ENCODE results near the gene WDR88.
A peak's percentile ranks its signal among the peaks of the same experiment; 100 is the strongest.

The WDR88 gene

GRCh38 chr19:33132021-33132420, at the start of gene WDR88:
Gene WDR88 (plus strand): TSS chr19:33132114. CDS start chr19:33132170, 56 bp downstream.
- no peak for FAIRE-seq
- no peak for DNase-seq (ENCODE audit: extremely low spot score, insufficient read length, low read depth)

DNA sequence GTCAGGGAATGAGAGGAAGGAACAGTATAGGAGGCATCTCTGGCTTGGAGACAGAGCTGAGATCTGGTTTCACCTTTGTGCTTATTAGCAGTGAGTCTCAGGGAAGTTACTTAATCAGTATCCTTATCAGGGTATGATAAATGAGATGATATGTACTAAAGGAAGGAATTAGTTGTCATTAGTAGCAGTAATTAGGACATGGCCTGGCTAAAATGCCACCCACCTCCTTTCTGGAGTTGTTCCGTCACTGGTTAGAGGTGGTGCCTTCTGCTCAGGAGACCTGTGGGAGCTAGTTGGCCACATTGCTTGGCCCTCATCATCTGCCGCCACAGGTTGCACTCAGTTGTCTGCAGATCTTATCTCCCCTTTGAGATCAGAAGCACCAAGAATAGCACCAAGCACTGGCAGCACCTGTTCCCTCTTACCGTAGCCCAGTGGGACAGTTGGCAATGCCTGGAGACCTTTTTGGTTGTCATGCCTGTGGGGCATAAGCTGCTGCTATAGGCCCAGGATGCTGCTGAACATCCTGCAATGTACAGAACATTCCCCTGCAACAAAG, 46.3 kb upstream of the WDR88 start:
- FAIRE-seq, result no peak
- DNase-seq (ENCODE audit: extremely low spot score, insufficient read length, low read depth), result no peak

GRCh38 chr19:33086955-33087354, 45.0 kb upstream of the WDR88 start:
- DNase-seq (ENCODE audit: extremely low spot score, insufficient read length, low read depth) (no peak), FAIRE-seq (no peak)

GRCh38 chr19:33089010-33089409, 42.9 kb upstream of the WDR88 start:
- DNase-seq (ENCODE audit: extremely low spot score, insufficient read length, low read depth) (no peak), FAIRE-seq (no peak)

DNA sequence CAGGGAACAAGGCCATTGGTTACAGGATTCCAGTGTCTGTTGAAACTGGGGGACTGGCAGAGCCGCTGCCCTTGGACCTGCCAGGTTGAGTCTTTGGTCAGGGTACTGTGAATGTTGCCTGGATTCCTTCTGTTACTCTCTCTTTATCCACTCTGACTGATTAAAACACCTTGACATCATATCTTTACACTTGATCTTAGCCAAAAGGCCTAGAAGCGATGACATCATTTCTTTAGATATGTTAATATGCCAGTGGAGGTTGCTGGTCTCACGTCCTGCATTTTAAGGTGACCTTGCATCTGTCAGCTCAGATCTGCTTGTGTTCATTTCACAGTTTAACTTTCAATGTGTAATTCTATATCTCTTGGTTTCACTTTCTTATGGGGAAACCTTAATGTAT, 41.7 kb upstream of the WDR88 start:
- no peak for DNase-seq (ENCODE audit: extremely low spot score, insufficient read length, low read depth)
- FAIRE-seq, result no peak

GRCh38 chr19:33093420-33094210, 38.3 kb upstream of the WDR88 start:
- FAIRE-seq (no peak), DNase-seq (ENCODE audit: extremely low spot score, insufficient read length, low read depth) (no peak)

DNA sequence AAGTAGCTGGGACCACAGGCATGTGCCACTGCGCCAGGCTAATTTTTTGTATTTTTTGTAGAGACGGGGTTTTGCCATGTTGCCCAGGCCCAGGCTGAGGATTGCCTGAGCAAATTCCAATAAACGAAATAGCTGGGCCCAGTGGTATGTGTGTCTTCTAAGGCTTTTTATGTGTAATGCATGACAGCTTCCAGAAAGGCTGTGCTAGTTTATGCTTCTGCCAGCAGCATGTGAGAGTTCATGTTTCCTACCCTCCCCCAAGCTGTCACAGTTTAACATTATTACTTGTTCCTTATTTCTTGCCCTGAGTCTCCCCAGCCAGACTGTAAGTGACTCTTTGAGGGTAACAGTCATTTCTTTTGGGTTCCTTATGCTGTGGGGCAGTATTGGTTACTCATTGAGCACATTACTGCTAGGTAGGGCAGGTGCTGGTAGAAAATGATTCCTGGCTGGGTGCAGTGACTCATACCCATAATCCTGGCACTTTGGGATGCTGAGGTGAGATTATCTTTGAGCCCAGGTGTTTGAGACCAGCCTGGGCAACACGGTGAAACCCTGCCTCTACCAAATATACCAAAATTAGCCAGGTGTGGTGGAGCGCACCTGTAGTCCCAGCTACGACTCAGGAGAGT, 37.4 kb upstream of the WDR88 start:
- no peak for FAIRE-seq
- DNase-seq (ENCODE audit: extremely low spot score, insufficient read length, low read depth), result no peak

GRCh38 chr19:33096005-33096404, 35.9 kb upstream of the WDR88 start:
- FAIRE-seq, result no peak
- no peak for DNase-seq (ENCODE audit: extremely low spot score, insufficient read length, low read depth)

GRCh38 chr19:33098055-33098534, 33.8 kb upstream of the WDR88 start:
- DNase-seq (ENCODE audit: extremely low spot score, insufficient read length, low read depth) (no peak), FAIRE-seq (no peak)

DNA sequence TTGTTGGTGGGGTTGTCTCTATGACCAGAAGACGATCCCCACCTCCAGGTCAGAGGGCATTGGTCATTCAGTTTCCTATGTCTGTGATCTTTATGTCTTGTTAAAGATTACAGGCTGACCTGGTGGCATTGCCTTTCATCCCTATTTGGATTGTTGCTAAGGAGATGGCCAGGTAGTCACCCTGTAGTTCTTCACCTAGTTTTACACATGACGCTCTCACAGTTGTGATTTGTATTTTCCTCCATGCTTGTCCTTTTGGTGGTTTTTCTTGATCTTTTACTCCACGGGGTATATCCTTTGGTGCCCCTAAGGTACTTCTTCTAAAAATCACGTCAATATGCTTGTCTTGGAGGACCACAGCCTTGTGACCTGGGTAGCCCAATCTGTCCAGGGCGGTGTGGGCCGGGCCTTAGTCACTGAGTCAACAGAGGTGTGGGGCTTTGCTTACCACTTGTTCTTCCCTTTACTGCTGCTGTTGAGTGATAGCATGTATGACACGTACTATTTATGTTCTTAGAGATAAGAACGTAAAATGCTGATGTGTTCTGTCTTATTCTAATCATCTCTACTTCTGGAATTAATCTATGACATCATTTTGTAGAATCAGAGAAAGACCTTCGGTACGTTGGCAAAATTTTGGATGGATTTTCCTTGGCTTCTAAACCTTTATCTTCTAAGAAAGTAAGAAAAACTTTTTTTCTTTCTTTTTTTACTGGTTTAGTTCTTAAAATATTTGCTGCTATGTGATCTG, 30.8 kb upstream of the WDR88 start:
- FAIRE-seq, result no peak
- DNase-seq (ENCODE audit: extremely low spot score, insufficient read length, low read depth), result no peak

GRCh38 chr19:33102893-33103292, 29.0 kb upstream of the WDR88 start:
- FAIRE-seq, result no peak
- no peak for DNase-seq (ENCODE audit: extremely low spot score, insufficient read length, low read depth)

GRCh38 chr19:33108161-33108560, 23.8 kb upstream of the WDR88 start:
- no peak for DNase-seq (ENCODE audit: extremely low spot score, insufficient read length, low read depth)
- no peak for FAIRE-seq

GRCh38 chr19:33110137-33110910, 21.6 kb upstream of the WDR88 start:
- DNase-seq (ENCODE audit: extremely low spot score, insufficient read length, low read depth) (no peak), FAIRE-seq (no peak)

GRCh38 chr19:33111587-33111986, 20.3 kb upstream of the WDR88 start:
- DNase-seq (ENCODE audit: extremely low spot score, insufficient read length, low read depth) (no peak), FAIRE-seq (no peak)

- FAIRE-seq (no peak), DNase-seq (ENCODE audit: extremely low spot score, insufficient read length, low read depth) (no peak)
These were observed 17.6 kb upstream of the WDR88 start for GRCh38 chr19:33114312-33114711.

GRCh38 chr19:33117501-33117900, 14.4 kb upstream of the WDR88 start:
- no peak for DNase-seq (ENCODE audit: extremely low spot score, insufficient read length, low read depth)
- FAIRE-seq, result no peak

DNA sequence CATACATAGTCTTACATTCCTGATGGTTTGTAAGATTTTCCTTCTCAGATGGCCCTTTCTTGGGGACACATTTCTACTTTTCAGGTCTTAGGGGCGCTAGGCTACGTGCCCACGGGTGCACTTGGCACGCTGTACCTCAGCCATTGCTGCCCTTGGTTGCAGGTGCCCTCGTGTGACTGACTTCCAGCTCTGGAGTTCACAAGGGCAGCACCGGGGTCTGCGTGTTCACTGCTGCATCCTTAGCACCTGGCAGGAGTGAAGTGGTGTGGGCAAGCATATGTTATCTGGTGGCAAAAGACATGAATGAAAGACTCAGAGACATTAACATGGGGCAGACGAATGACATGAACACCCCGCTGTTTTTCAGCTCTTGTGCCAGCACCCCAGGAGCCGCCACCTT, 13.3 kb upstream of the WDR88 start:
- DNase-seq (ENCODE audit: extremely low spot score, insufficient read length, low read depth) (no peak), FAIRE-seq (no peak)

DNA sequence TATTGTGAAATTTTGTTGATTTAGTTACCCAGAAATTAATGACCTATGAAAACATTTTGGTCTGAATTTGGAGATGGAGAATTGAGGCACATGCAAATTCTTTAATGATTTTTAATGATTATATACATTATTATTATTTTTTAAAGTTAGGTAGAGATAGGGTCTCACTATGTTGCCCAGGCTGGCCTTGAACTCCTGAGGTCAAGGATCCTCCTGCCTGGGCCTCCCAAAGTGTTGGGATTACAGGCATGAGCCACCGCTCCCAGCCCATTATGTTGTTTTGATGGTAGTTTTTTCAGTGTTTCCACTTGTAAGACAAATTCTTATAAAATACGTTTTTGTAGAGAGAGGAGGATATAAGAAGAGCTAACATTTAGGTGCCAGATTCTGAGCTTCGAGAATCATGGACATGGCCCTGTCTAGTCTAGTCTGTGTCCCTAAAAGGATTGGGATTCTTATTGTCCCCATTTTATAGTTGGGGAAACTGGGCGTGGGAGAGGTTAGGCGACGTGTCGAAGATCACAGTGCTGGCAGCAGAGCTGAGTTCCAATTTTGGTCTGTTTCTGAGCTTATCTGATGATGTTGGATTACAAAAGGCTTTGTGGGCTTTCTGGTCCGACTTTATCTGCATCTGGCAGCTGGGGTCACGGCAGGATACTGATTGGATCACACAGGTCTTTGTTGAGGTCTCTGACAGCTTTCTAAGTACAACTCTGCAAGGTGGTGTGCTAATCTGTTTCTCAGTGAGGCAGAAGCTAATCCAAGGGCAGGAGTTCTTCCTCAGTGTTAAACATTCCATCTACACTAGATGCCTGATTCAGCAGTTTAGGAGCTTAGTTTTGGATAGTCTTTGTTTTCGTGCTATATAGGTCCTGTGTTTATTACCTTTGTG, 7.5 kb upstream of the WDR88 start:
- FAIRE-seq, result no peak

DNA sequence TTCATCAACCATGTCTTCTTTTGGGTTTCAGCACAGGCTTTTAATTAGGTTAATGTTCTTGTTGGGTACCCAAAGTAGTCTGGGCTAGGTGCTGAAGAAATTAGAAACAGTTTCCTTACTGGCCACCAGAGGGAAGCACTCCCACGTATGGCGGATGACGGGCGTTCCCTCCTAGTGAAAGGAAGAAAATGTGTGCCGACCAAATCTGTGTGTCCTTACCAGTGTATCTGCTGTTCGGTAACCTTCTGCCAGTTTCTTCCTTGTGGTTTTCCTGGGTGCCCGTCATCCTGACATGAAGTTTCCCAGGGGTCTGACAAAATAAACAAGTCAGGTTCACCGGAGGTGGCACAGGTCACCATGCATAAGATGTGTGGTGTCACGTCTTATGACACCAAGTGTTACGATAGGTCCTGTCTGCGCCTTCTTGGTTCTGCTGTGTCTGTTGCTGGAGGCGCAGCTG, 6.0 kb upstream of the WDR88 start:
- FAIRE-seq, result peak; percentile 80

More for the DNA sequence above, 7.5 kb upstream of the WDR88 start:
- DNase-seq (ENCODE audit: extremely low spot score, insufficient read length, low read depth), result no peak

More for the DNA sequence above, 6.0 kb upstream of the WDR88 start:
- peak; percentile 62 for DNase-seq (ENCODE audit: extremely low spot score, insufficient read length, low read depth)

Measured in GM18507 (cell line).